SK-N-SH treated with all-trans-retinoic acid at 6 μM for 48 hours (cell line): ENCODE data around the gene DLL1.

Experiments used
- ATAC-seq: fragments of 200-7000 bp; cut with Tn5 transposase; 3 replicates; pipeline ENCODE4 v1.9.1; 2020; ENCODE audit warnings: mild to moderate bottlenecking, moderate library complexity
- ARNTL ChIP-seq: fragments of 450-650 bp; formaldehyde crosslinking; IDR thresholded peaks from 2 replicates; pipeline ENCODE4 v1.5.0; 2020; ENCODE audit warnings: low read depth, mild to moderate bottlenecking, moderate library complexity, borderline replicate concordance
- BACH2 ChIP-seq: fragments of 250-450 bp; sonication (Bioruptor Pico); IDR thresholded peaks from 2 replicates; pipeline ENCODE4 v1.9.0; 2021; ENCODE audit warnings: mild to moderate bottlenecking, borderline replicate concordance
- CSDC2 ChIP-seq: fragments of 250-450 bp; sonication (Bioruptor Pico); IDR thresholded peaks from 2 replicates; pipeline ENCODE4 v1.5.0; 2020; ENCODE audit warnings: mild to moderate bottlenecking, moderate library complexity
- ESRRG ChIP-seq: fragments of 250-450 bp; sonication (Bioruptor Pico); IDR thresholded peaks from 2 replicates; pipeline ENCODE4 v1.6.1; 2021; ENCODE audit warnings: mild to moderate bottlenecking
- GLIS3 ChIP-seq: fragments of 250-450 bp; sonication (Bioruptor Pico); IDR thresholded peaks from 2 replicates; pipeline ENCODE4 v1.5.0; 2020; ENCODE audit warnings: mild to moderate bottlenecking, moderate library complexity
- ISL1 ChIP-seq: fragments of 250-450 bp; sonication (Bioruptor Pico); IDR thresholded peaks from 2 replicates; pipeline ENCODE4 v2.1.2; 2022; ENCODE audit warnings: mild to moderate bottlenecking, moderate library complexity
- OSR1 ChIP-seq: fragments of 250-450 bp; sonication (Bioruptor Pico); IDR thresholded peaks from 2 replicates; pipeline ENCODE4 v1.8.0; 2022; ENCODE audit warnings: moderate library complexity, mild to moderate bottlenecking, inconsistent platforms
- RARB ChIP-seq: fragments of 250-450 bp; sonication (Bioruptor Pico); IDR thresholded peaks from 2 replicates; pipeline ENCODE4 v1.8.0; 2021; ENCODE audit warnings: mild to moderate bottlenecking, moderate library complexity
- SNAI2 ChIP-seq: fragments of 250-450 bp; sonication (Bioruptor Pico); IDR thresholded peaks from 2 replicates; pipeline ENCODE4 v1.5.0; 2020; ENCODE audit warnings: mild to moderate bottlenecking, moderate library complexity
- TCF4 ChIP-seq: fragments of 250-450 bp; sonication (Bioruptor Pico); IDR thresholded peaks from 2 replicates; pipeline ENCODE4 v1.8.0; 2021; ENCODE audit warnings: mild to moderate bottlenecking, moderate library complexity, borderline replicate concordance
- ZC3H10 ChIP-seq: fragments of 250-450 bp; sonication (Bioruptor Pico); IDR thresholded peaks from 2 replicates; pipeline ENCODE4 v1.5.1; 2021; ENCODE audit warnings: mild to moderate bottlenecking, moderate library complexity
- ZFP3 ChIP-seq: fragments of 250-450 bp; sonication (Bioruptor Pico); IDR thresholded peaks from 2 replicates; pipeline ENCODE4 v1.5.0; 2020; ENCODE audit warnings: mild to moderate bottlenecking, moderate library complexity
- ZFP30 ChIP-seq: fragments of 450-650 bp; formaldehyde crosslinking; IDR thresholded peaks from 2 replicates; pipeline ENCODE4 v1.5.0; 2022; ENCODE audit warnings: mild to moderate bottlenecking, moderate library complexity
- ZNF565 ChIP-seq: fragments of 450-650 bp; formaldehyde crosslinking; conservative IDR thresholded peaks from 2 replicates; pipeline ENCODE4 v1.5.0; 2020; ENCODE audit warnings: low read depth, mild to moderate bottlenecking, moderate library complexity
- ZNF70 ChIP-seq: fragments of 450-650 bp; formaldehyde crosslinking; IDR thresholded peaks from 2 replicates; pipeline ENCODE4 v1.5.0; 2020; ENCODE audit warnings: mild to moderate bottlenecking, moderate library complexity
- ZNF8 ChIP-seq: fragments of 450-650 bp; formaldehyde crosslinking; IDR thresholded peaks from 2 replicates; pipeline ENCODE4 v1.5.0; 2020; ENCODE audit warnings: mild to moderate bottlenecking, moderate library complexity
- TF ChIP-seq, protein P1 (sequence below): fragments of 250-450 bp; sonication (Bioruptor Pico); IDR thresholded peaks from 2 replicates; pipeline ENCODE4 v1.8.0; 2021; ENCODE audit warnings: low read depth, mild to moderate bottlenecking, moderate library complexity, borderline replicate concordance
- TF ChIP-seq, protein P2 (sequence below): fragments of 250-450 bp; sonication (Bioruptor Pico); IDR thresholded peaks from 2 replicates; pipeline ENCODE4 v1.5.1; 2021; ENCODE audit warnings: mild to moderate bottlenecking, moderate library complexity
- TF ChIP-seq, protein P3 (sequence below): fragments of 250-450 bp; sonication (Bioruptor Pico); IDR thresholded peaks from 2 replicates; pipeline ENCODE4 v1.8.0; 2020; ENCODE audit warnings: mild to moderate bottlenecking, moderate library complexity, borderline replicate concordance
- TF ChIP-seq, protein P4 (sequence below): fragments of 250-450 bp; sonication (Bioruptor Pico); IDR thresholded peaks from 2 replicates; pipeline ENCODE4 v1.5.0; 2020; ENCODE audit warnings: mild to moderate bottlenecking, moderate library complexity
- TF ChIP-seq, protein P5 (sequence below): fragments of 250-450 bp; sonication (Bioruptor Pico); IDR thresholded peaks from 2 replicates; pipeline ENCODE4 v1.5.1; 2020; ENCODE audit warnings: low read depth, mild to moderate bottlenecking, moderate library complexity

The DLL1 gene

DNA sequence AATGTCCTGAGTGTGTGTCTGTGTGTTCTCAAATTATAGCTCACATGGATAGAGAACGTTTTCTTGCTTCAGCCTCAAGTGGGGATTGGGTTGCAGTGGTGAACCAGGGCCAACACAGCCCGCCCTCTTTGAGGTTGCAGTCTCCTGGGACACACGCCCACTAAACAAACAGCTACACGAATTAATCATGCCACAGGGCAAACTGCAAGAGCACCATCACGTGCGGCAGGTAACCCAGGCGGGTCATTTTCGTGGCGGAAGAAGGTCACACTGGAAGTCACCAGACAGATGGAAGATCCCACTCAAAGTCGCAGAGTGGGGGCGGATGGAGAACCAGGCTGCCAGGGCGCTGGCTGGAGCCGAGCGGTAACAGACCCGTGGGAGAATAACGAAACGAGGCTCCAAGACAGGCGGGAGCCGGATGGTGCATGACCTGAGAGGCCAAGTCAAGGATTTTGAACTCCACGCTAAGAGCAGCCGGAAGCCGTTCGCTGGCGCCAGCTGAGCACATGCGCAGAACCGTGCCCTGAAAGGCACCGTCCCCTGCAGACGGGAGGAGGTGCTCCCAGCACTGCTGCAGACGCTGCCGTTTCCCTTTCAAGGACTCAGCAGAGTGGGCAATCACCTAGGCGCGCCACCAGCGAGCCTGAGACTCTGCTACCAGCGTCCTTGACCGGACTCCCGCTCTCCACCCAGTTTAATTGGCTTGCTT is 10.7 kb downstream of the DLL1 start:
- peak; percentile 87 for ATAC-seq
- no peak for TF ChIP-seq ZNF8 (CRISPR knock-in tag)
- no peak for TF ChIP-seq BACH2 (CRISPR knock-in tag)
- TF ChIP-seq, protein P1, sequence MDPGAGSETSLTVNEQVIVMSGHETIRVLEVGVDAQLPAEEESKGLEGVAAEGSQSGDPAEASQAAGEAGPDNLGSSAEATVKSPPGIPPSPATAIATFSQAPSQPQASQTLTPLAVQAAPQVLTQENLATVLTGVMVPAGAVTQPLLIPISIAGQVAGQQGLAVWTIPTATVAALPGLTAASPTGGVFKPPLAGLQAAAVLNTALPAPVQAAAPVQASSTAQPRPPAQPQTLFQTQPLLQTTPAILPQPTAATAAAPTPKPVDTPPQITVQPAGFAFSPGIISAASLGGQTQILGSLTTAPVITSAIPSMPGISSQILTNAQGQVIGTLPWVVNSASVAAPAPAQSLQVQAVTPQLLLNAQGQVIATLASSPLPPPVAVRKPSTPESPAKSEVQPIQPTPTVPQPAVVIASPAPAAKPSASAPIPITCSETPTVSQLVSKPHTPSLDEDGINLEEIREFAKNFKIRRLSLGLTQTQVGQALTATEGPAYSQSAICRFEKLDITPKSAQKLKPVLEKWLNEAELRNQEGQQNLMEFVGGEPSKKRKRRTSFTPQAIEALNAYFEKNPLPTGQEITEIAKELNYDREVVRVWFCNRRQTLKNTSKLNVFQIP, result no peak
- TF ChIP-seq OSR1, result no peak
- TF ChIP-seq CSDC2 (CRISPR knock-in tag), result no peak
- TF ChIP-seq ARNTL (CRISPR knock-in tag), result no peak
- no peak for TF ChIP-seq GLIS3 (CRISPR knock-in tag)
- TF ChIP-seq ZC3H10 (CRISPR knock-in tag), result no peak
- TF ChIP-seq ISL1 (CRISPR knock-in tag), result no peak
- TF ChIP-seq, protein P2, sequence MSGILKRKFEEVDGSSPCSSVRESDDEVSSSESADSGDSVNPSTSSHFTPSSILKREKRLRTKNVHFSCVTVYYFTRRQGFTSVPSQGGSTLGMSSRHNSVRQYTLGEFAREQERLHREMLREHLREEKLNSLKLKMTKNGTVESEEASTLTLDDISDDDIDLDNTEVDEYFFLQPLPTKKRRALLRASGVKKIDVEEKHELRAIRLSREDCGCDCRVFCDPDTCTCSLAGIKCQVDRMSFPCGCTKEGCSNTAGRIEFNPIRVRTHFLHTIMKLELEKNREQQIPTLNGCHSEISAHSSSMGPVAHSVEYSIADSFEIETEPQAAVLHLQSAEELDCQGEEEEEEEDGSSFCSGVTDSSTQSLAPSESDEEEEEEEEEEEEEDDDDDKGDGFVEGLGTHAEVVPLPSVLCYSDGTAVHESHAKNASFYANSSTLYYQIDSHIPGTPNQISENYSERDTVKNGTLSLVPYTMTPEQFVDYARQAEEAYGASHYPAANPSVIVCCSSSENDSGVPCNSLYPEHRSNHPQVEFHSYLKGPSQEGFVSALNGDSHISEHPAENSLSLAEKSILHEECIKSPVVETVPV (CRISPR knock-in tag), result no peak
- TF ChIP-seq, protein P3, sequence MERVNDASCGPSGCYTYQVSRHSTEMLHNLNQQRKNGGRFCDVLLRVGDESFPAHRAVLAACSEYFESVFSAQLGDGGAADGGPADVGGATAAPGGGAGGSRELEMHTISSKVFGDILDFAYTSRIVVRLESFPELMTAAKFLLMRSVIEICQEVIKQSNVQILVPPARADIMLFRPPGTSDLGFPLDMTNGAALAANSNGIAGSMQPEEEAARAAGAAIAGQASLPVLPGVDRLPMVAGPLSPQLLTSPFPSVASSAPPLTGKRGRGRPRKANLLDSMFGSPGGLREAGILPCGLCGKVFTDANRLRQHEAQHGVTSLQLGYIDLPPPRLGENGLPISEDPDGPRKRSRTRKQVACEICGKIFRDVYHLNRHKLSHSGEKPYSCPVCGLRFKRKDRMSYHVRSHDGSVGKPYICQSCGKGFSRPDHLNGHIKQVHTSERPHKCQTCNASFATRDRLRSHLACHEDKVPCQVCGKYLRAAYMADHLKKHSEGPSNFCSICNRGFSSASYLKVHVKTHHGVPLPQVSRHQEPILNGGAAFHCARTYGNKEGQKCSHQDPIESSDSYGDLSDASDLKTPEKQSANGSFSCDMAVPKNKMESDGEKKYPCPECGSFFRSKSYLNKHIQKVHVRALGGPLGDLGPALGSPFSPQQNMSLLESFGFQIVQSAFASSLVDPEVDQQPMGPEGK (CRISPR knock-in tag), result no peak
- TF ChIP-seq ZFP30 (CRISPR knock-in tag), result no peak
- no peak for TF ChIP-seq ZFP3
- TF ChIP-seq, protein P4, sequence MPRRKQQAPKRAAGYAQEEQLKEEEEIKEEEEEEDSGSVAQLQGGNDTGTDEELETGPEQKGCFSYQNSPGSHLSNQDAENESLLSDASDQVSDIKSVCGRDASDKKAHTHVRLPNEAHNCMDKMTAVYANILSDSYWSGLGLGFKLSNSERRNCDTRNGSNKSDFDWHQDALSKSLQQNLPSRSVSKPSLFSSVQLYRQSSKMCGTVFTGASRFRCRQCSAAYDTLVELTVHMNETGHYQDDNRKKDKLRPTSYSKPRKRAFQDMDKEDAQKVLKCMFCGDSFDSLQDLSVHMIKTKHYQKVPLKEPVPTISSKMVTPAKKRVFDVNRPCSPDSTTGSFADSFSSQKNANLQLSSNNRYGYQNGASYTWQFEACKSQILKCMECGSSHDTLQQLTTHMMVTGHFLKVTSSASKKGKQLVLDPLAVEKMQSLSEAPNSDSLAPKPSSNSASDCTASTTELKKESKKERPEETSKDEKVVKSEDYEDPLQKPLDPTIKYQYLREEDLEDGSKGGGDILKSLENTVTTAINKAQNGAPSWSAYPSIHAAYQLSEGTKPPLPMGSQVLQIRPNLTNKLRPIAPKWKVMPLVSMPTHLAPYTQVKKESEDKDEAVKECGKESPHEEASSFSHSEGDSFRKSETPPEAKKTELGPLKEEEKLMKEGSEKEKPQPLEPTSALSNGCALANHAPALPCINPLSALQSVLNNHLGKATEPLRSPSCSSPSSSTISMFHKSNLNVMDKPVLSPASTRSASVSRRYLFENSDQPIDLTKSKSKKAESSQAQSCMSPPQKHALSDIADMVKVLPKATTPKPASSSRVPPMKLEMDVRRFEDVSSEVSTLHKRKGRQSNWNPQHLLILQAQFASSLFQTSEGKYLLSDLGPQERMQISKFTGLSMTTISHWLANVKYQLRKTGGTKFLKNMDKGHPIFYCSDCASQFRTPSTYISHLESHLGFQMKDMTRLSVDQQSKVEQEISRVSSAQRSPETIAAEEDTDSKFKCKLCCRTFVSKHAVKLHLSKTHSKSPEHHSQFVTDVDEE, result no peak
- TF ChIP-seq RARB, result no peak

DNA sequence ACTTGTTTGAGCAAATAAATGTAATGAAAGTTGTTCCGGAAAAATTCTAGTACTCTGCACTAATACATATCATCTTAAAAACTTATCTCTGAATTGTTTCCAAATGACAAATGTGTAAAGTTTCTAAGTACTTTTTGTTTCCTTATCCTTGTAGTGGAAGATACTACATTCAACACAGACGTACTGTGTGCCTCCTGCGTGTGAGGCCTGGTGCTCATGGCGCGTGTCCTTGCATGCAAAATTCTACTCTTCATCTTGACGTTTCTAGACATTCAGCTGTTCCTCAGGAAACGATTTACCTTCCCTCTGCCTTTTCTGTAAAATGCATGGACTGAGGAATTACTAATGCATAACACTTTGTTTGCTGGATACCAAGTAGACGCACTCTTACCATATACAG is 11.5 kb downstream of the DLL1 start:
- no peak for ATAC-seq
- TF ChIP-seq ZNF565 (CRISPR knock-in tag), result no peak
- TF ChIP-seq, protein P5, sequence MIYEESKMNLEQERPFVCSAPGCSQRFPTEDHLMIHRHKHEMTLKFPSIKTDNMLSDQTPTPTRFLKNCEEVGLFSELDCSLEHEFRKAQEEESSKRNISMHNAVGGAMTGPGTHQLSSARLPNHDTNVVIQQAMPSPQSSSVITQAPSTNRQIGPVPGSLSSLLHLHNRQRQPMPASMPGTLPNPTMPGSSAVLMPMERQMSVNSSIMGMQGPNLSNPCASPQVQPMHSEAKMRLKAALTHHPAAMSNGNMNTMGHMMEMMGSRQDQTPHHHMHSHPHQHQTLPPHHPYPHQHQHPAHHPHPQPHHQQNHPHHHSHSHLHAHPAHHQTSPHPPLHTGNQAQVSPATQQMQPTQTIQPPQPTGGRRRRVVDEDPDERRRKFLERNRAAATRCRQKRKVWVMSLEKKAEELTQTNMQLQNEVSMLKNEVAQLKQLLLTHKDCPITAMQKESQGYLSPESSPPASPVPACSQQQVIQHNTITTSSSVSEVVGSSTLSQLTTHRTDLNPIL (CRISPR knock-in tag), result no peak
- TF ChIP-seq ZNF8 (CRISPR knock-in tag), result no peak
- no peak for TF ChIP-seq CSDC2 (CRISPR knock-in tag)
- TF ChIP-seq ZFP30 (CRISPR knock-in tag), result no peak
- TF ChIP-seq, protein P2 (CRISPR knock-in tag), result no peak
- no peak for TF ChIP-seq BACH2 (CRISPR knock-in tag)
- no peak for TF ChIP-seq ISL1 (CRISPR knock-in tag)
- TF ChIP-seq OSR1, result no peak
- TF ChIP-seq SNAI2, result no peak
- TF ChIP-seq ESRRG (CRISPR knock-in tag), result no peak
- TF ChIP-seq TCF4, result no peak
- TF ChIP-seq, protein P3 (CRISPR knock-in tag), result no peak
- TF ChIP-seq, protein P4, result no peak
- no peak for TF ChIP-seq ARNTL (CRISPR knock-in tag)
- no peak for TF ChIP-seq ZNF70
- no peak for TF ChIP-seq GLIS3 (CRISPR knock-in tag)
